Activated CD4-positive, alpha-beta T cell treated with anti-CD3 and anti-CD28 coated beads, Interleukin-2, amount 50 U/mL, for 16 hours (primary cell): ENCODE data around the gene CCDC177.

Source experiments
- DNase-seq: peaks from one replicate; pipeline ENCODE4 v3.0.0-alpha.2; 2020

CCDC177 gene

GRCh38 chr14:69527635-69528034 is 47.0 kb downstream of the CCDC177 start:
- DNase-seq = no peak

DNA sequence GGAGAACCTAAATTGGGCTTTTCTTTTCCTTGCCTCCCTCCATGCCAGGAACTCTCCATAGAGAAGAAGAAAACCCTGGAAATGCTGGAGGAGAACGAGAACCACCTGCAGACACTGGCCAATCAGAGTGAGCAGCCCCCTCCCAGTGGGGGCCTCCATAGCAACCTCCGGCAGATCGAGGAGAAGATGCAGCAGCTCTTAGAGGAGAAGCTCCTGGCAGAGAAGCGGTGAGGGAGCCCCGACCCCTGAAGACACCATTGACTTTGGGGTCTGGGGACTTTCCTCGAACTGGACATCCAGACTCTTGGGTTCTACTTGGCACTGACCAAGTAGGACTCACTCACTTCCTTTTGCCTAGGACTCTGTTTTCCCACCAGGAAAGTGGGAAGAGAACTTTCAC is 48.8 kb downstream of the CCDC177 start:
- no peak for DNase-seq

GRCh38 chr14:69522026-69522425 is 52.6 kb downstream of the CCDC177 start:
- DNase-seq = no peak
